Activated T-helper 1 cell treated with Interleukin-2 at 50 U/mL for 16 hours (primary cell): ENCODE measurements around the gene STRIP2.
"Not testable (repeated sequence)": the region's sequence is repeated elsewhere in the genome, so short reads cannot be mapped to it uniquely, and the experiment has no call there.

Source experiments
- DNase-seq: peaks from one replicate; pipeline ENCODE4 v3.0.0-alpha.2; 2020; ENCODE audit warnings: low read depth

The STRIP2 gene, protein sequence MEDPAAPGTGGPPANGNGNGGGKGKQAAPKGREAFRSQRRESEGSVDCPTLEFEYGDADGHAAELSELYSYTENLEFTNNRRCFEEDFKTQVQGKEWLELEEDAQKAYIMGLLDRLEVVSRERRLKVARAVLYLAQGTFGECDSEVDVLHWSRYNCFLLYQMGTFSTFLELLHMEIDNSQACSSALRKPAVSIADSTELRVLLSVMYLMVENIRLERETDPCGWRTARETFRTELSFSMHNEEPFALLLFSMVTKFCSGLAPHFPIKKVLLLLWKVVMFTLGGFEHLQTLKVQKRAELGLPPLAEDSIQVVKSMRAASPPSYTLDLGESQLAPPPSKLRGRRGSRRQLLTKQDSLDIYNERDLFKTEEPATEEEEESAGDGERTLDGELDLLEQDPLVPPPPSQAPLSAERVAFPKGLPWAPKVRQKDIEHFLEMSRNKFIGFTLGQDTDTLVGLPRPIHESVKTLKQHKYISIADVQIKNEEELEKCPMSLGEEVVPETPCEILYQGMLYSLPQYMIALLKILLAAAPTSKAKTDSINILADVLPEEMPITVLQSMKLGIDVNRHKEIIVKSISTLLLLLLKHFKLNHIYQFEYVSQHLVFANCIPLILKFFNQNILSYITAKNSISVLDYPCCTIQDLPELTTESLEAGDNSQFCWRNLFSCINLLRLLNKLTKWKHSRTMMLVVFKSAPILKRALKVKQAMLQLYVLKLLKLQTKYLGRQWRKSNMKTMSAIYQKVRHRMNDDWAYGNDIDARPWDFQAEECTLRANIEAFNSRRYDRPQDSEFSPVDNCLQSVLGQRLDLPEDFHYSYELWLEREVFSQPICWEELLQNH

DNA sequence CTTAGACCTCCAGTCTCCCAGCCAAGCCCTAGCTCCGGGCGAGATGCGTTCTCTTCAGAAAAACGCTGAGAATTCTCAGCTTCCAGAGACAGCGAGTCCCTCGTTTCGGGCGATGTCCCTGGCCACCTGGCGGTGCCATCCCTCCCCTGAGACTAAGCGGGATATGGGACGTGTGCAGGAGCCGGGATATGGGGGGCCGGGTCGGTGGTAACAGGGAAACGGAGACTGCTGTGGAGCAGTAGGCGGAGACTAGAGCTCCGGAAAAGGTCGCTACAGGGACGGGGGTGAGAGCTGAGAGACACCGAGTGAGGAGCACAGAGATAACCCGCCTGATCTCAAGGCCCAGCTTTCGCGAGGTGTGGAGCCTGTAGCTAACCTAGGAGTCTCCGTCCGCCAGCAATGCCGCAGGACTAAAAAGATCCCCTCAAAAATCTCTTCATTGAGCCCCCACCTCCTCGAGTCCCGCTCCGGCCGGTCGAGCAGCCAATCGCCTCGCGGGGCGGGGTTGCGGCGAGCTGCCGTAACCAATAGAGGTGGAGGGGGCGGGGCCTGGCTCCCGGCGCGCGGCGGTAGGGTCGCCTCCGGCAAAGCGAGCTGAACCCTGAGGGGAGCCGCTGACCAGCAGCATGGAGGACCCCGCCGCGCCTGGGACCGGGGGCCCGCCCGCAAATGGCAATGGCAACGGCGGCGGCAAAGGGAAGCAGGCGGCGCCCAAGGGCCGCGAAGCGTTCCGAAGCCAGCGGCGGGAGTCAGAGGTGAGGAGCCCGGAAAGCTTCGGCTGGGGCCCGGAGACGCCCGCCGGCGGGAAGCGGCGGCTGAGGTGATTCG, at the start of gene STRIP2:
TSS of gene STRIP2 (plus strand) at position 586 of the 828 bp plus-strand sequence. CDS start at position 627, 41 bp downstream.
- peak; percentile 82 for DNase-seq

DNA sequence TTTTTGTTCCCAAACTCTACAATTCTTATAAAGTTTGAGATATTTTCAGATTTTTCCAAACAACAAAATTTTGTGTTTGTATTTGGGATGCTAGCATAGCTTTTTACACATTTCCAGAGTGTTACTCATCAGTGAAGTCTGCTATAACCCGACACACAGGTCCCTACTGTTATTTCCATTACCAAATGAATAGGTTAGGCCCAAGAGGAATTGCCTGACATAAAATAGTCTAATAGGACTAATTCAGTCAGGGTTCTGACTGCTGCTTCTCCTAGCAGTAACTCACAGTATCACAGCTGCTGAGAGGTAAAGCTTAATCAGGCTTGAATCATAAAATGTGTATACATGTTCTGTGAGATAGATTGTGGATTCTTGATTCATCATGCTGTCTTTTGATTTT, 49.1 kb upstream of the STRIP2 start:
- no peak for DNase-seq

DNA sequence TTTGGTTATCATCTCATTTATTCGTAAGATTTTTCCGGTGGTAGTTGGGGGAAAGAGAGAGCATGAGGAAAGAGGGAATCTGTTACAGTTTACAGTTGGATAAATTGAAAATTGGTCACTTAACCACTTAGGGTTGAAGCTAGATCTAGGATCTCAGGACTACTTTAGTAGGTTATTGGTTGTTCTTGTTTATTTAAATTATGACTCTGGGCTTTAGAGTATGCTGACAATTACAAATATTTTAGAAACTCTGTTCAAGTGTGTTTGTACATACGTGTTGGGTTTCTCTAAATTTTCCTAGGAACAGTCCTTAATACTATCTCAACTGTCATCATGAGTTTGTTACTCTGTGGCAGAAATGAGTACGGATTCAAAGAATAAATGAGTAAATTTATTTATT, 48.6 kb upstream of the STRIP2 start:
- DNase-seq: no peak

DNA sequence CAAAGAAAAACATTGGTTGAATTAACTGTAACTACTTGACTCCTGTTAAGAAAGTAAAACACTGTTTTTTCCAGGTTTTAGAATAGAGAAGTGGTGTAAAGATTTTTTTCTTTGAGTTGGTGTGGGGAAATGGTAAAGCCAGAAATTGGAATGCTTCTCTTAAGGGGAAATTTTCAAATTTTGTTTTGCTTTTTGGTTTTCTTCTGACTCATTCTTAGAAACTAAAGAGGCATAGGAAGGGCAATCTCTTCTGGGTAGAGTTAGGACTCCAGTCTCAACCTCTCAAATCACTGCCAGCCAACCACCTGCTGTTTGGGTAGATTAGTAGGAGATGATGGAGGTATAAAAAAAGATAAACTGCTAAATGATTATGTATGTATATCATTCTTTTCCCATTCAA, 47.7 kb upstream of the STRIP2 start:
- no peak for DNase-seq

DNA sequence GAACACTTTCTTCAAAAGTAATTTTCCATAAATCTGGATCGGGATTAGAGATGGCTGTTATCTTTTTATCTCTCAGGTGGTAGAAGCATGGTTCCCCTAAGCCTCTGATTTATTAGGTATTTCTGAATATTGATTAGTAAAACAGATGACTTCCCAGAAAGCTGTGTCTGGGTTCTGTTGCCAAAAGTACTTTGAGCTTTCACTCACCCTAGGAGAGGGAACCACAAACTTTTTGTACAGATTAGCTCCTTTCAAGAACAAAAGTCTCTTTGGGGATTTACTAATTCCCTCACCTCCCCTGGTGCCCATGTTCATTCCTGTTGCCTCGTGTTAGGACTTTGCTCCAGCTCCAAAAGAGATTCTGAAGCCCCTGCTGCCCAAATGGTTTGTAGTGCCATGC, 46.7 kb upstream of the STRIP2 start:
- DNase-seq: no peak

DNA sequence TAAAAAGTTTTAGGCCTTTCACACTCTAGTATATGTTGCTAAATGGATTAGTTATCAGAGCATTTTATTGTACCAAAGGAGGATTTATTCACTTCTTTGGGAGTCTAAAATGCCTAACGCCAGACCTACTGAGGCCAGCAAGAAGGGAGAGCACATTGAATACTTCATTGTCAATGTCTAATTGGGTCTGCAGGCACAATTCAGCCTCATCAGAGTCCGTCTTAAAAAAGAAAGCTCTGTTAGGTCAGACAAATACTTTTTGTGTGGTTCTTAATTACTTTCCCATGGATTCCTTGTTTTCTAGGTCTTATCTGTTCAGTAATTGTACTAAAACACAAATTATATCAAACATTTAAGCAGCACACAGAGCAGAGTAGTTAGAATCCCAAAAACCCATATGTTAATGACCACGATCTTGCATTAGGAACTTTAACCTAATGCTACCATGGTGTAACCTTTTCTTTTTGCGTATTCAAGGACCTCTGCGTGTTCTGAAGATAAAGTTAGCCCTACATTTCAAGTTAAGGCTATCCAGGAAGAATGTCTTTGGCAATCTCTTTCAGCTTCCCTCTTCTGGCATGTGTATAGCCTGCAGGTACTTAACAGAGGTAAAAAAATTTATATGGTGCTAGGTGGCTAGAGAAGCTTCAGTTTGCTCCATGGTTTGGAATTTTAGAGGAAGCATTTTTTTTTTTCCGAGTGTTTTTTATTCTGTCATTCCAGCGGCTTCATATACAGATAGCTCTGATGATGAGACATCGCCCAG, 45.7 kb upstream of the STRIP2 start:
- DNase-seq: no peak

DNA sequence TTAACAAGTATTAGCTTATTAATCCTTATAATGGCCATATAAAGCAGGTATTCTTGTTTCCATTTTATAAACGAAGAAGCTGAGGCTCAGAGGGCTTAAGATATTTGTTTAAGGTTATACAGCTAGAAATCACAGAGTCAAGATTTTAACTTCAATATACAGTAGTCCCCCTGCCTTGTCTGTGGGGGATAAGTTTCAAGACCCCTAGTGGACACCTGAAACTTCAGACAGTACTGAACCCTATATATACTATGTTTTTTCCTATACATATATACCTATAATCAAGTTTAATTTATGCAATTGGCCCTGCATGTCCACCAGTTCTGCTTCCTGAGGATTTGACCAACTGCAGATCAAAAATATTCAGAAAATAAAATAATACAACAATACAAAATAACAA, 44.4 kb upstream of the STRIP2 start:
- no peak for DNase-seq

DNA sequence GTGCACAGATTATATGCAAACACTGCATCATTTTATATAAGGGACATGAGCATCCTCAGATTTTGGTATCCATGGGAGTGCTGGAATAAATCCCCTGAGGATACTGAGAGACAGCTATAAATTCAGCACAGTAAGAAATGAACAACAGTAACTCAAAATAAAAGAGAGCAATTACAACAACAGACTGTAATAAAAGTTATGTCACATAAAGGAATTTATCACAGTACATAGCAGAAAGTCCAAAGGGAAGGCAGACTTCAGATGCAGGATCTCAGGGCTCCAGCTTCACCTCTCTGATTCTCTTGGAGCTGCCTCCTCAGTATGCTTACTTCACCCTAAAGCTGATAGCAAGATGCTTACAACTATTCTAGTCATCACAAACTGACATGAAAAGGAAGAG, 43.9 kb upstream of the STRIP2 start:
- no peak for DNase-seq

DNA sequence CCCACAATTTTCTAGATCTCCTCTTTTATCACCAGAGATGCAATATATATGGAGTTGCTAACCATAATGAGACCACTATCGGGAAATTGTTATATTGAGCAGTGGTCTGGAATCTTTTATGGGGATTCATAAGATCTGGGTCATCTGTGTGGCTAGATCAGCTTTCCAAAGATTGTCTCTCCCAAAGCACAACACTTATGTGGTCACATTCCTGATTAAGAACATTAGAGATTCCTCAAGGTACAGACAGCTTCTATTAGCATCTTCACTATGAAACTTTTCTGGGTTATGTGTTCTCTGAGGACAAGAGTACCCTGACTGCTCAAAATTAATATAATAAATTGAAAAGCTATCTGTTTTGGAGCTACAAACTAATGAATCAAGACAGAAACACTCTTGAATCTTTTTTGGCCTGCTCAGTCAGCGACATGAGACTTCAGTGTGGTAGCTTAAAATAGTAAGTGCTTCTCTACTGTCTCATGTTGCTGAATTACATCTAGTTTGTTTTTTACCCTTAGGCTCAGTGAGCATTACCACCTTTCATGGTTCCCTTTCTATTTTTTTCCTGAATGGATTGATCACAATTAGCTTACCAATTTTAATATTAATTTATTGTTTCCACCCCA, 42.6 kb upstream of the STRIP2 start:
- DNase-seq: no peak

DNA sequence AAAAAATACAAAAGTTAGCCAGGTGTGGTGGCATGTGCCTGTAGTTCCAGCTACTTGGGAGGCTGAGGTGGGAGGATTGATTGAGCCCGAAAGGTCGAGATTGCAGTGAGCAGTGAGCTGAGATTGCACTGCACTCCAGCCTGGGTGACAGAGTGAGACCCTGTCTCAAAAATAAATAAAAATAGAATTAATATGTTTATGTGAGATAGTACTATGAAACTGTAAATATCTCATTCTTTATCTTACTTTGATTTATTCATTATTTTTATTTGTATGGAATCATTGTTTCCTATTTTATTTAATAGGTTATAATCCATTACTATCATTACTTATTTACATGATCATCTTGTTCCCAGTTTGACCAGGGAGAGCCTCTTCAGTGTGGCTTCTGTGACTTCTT, 41.0 kb upstream of the STRIP2 start:
- DNase-seq: no peak

DNA sequence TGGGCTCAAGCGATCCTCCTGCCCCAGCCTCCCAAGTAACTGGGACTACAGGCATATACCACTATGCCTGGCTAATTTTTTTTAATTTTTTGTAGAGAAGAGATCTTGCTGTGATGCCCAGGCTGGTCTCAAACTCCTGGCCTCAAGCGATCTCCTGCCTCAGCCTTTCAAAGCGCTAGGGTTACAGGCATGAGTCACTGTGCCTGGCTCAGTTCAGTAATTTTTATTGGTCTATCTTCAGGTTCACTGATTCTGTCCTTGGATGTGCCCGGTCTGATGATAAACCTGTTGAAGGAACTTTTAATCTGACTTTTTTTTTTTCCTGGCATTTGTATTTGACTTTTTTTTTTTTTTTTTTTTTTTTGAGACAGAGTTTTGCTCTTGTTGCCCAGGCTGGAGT, 40.1 kb upstream of the STRIP2 start:
- no peak for DNase-seq

DNA sequence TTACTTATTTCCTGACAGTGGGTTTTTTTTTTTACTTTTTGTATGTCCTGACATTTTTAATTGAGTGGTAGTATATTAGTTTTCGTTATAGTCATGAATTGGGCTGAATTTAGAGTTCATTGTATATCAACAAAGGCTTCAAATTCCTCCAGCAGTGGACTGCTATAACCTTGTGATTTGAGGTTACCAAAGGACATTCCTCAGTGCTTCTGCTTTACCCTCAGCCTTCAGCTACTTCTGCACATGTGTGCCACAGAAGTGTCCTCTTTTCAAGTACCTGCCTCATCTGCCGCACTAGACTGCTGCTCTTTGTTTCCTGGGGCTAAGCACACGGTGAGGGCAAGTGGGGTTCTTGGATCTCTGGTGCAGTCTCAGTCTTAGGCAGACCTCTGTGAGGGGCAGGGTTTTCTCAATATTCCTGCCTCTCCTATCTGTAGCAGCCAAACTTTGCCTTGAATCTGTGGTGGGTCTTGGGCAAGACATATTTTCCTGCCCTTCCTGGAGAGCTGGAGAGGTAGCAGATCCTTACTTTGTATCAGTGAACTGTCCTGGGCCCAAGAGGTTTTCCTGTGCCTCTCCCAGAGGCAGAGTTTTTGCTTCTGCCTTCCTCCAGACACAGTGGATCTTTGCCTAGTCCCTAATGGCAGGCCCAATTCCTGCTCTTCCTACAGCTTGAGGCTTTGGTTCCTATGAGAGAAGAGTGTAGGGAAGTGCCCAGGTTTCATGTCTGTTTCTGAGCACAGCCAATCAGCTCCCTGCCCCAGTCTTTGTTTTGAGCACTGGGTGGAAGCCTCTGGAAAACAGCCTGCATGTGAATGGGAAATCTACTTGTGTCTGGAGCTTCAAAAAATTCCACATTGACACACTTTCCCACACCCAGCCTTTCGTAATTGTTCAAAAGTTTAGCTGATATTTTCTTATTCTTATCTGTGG, 39.0 kb upstream of the STRIP2 start:
- DNase-seq: no peak

DNA sequence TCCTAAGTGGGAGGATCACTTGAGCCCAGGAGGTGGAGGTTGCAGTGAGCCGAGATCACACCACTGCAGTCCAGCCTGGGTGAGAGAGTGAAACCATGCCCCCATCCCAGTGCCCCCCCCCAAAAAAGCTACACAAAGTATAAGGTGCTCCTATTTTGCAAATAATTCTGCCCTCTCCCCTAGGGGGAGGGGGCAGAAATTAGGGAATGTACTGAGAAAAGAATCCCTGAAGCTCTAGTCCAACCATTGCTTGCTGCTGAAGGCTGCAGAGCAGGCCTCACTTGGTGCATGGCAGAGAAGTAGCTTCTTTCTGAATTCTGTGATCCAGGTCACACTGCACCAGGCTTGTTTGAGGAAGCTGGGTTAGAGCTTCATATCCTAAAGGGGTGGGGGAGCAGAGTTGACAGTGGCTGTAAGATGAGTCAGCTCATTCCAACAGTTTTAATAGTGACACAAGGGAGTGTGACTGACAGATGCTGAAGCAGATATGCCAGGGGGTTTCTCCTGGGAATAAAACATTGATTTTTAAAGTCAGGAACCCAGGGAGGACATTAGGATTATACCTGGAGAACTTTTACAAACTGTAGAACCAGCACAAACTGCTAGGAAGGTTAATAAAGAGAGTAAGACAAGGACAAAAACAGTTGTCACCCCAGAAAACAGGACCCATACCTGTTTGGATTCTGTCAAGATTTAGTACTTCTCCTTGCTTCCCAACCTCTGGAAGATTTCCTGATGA, 32.8 kb upstream of the STRIP2 start:
- DNase-seq: no peak

DNA sequence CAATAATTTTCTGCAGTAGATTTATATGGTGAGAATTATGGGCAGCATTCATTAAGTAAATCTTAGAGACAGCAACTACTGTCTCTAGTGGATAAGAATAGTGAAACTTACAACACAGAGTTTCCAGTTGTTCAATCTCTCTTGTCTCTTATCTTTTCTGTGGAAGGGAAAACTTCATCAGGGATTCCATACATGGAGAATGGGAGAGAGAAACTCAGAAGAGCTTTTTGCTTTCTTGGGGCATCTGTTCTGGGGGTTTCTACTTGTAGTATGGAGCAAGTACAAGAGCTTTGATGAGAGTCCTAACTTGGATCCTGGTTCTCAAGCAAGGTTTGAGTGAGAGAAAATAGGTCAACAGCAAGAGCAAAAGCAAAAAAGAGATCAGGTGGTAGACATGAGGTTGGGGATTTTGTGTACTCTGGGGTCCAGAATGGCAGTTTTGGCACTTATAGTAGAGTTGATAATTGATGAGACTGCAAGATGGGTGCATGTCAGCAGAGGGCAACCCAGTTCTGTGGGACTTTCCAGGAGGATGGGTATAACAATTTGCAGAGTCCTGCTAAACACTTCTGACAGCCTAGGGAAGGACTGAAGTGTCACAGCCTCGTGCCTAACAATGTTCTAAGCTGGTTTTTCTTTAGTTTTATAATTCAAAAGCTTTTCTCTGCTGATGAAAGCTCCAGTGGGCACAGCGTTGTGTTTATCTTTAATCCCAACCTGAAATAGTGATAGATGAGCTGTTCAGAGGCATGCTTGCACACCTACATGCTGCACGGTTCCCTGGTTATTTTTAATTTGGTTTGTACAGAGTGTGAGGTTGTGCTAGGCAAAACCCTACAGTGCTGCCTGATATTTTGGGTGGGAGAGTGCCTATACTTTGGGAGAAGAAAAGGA, 32.0 kb upstream of the STRIP2 start:
- DNase-seq: no peak

DNA sequence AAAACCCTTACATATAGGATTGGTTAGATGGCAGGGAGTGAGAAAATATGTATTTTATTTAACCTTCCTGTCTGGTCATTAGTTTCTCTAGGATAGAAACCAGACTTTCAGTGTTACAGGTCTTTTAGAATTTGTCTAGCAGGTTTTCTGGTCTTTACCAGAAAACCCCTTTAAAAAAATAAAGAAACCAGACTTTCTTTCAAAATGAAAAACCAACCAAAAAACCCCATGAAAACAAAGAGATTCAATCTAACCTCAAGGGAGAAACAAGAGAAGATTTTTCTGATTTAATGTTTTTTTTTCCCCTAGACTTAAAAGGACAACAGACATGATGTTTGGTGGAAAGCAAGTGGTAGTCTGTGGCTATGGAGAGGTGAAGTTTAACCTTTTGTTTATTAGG, 28.7 kb upstream of the STRIP2 start:
- no peak for DNase-seq

DNA sequence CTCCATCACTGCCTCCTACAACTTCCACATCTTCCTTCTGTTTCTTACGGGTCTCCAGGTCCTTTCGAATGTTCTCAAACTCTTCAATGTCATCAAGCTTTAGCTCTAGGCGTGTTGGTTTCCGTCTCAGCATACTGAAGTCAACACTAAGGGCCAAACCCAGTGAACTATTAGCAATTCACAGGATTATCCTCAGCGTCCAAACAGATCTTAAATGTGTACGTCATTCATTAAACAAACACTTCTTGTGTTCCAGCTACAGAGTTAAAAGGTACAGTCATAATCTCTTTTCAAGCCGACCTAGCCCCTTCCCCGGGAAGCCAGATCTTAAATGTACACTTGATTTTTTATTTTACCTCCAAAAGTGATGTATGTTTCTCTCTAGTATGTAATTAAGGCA, 24.0 kb upstream of the STRIP2 start:
- DNase-seq: not testable (repeated sequence)

DNA sequence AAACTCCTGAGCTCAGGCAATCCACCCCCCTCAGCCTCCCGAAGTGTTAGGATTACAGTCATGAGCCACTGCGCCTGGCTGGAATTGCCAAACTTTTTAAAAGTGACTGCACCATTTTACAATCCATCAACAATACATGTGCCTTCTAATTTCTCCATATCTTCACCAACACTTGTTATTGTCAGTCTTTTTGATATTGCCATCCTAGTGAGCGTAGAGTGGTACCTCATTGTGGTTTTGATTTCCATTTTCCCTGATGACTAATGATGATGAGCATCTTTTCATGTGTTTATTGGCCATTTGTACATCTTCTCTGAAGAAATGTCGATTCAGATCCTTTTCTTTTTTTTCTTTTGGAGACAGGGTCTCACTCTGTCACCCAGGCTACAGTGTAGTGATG, 21.7 kb upstream of the STRIP2 start:
- no peak for DNase-seq

DNA sequence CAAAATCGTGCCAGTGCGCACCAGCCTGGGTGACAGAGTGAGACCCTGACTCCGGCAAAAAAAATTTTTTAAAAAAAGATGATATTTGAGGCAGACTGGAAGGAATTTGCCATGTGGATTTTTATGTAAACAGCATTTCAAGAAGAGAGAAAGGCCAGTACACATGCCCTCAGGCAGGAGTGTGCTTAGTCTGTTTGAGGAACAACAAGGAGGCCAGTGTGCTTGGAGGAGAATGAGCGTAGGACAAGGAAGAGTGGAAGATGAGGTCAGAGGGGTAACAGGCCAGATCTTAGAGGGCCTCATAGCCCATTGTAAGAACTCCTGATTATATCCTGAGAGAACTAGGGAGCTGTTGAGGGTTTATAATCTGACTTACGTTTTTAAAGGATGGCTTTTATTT, 17.2 kb upstream of the STRIP2 start:
- no peak for DNase-seq
